ENCODE data around the gene PLCB1. TPM values are rescaled to one million over a fixed set of nuclear protein-coding genes. Genes with fewer than 3 reads are reported as not detected.
A peak's percentile ranks its signal among the peaks of the same experiment; 100 is the strongest.
"Not testable (repeated sequence)": the region's sequence is repeated elsewhere in the genome, so short reads cannot be mapped to it uniquely, and the experiment has no call there.

Gene PLCB1
- polyA plus RNA-seq, 3 donors from 2014 or later = 11.0 to 20.4 (median 12.6) TPM

GRCh38 chr20:8635048-8635572 is 503.0 kb downstream of the PLCB1 start:
- no peaks in the 10 kb centered on the region for H3K9me3 Mint-ChIP-seq
- no peaks in the 10 kb centered on the region for H3K27me3 Mint-ChIP-seq (ENCODE audit: low read depth in 3 of 3)
- no peak for DNase-seq
- H3K4me3 Mint-ChIP-seq = no peak overlapping the region
- H3K27ac Mint-ChIP-seq = no peak overlapping the region
- H3K4me1 Mint-ChIP-seq = peaks cover 5 to 8% of the 10 kb centered on the region in 2 donors
- peaks cover 0 to 14% (median 4%) of the 10 kb centered on the region in 3 donors for H3K36me3 Mint-ChIP-seq

- H3K27me3 Mint-ChIP-seq (ENCODE audit: low read depth in 3 of 3) = no peaks in the 10 kb centered on the region
- no peak overlapping the region for H3K27ac Mint-ChIP-seq
- no peak overlapping the region for H3K4me3 Mint-ChIP-seq
- H3K4me1 Mint-ChIP-seq = peaks cover 8% of the 10 kb centered on the region in 2 donors
- no peaks in the 10 kb centered on the region for H3K9me3 Mint-ChIP-seq
- peaks cover 0 to 14% (median 4%) of the 10 kb centered on the region in 3 donors for H3K36me3 Mint-ChIP-seq
- no peak for DNase-seq
Observed at GRCh38 chr20:8635837-8636236, 503.8 kb downstream of the PLCB1 start.

GRCh38 chr20:8639112-8639778 is 507.2 kb downstream of the PLCB1 start:
- H3K9me3 Mint-ChIP-seq = no peaks in the 10 kb centered on the region
- H3K4me3 Mint-ChIP-seq = no peak overlapping the region
- H3K27ac Mint-ChIP-seq = no peak overlapping the region
- H3K27me3 Mint-ChIP-seq (ENCODE audit: low read depth in 3 of 3) = no peaks in the 10 kb centered on the region
- peaks cover 5 to 7% (median 6%) of the 10 kb centered on the region in 3 donors for H3K36me3 Mint-ChIP-seq
- DNase-seq = no peak
- H3K4me1 Mint-ChIP-seq = peaks cover 2 to 21% of the 10 kb centered on the region in 2 donors

DNA sequence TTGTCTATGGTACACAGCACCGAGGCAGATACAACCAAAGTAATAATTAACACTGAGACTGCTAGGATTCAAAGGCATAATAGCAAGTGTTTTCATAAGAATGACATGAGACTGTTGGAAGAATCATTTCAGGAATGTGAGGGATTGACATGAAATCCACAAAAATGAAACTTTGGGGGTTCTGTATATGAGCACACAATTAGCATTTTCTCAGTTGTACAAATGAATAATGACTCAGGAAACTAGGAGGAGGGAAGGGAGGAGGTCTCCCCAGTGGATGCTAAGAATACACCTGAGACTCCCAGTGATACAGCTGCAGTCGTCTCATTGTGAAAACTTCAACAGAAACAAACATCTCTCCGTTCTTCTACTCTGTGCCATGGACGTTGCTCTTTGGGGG is 508.4 kb downstream of the PLCB1 start:
- no peaks in the 10 kb centered on the region for H3K9me3 Mint-ChIP-seq
- H3K27ac Mint-ChIP-seq = no peak overlapping the region
- H3K27me3 Mint-ChIP-seq (ENCODE audit: low read depth in 3 of 3) = no peaks in the 10 kb centered on the region
- DNase-seq = no peak
- H3K36me3 Mint-ChIP-seq = peaks cover 6 to 10% (median 8%) of the 10 kb centered on the region in 3 donors
- peaks cover 2 to 24% of the 10 kb centered on the region in 2 donors for H3K4me1 Mint-ChIP-seq
- no peak overlapping the region for H3K4me3 Mint-ChIP-seq

GRCh38 chr20:8642247-8642646 is 510.2 kb downstream of the PLCB1 start:
- no peak for DNase-seq
- H3K4me3 Mint-ChIP-seq = no peak overlapping the region
- H3K9me3 Mint-ChIP-seq = no peaks in the 10 kb centered on the region
- peaks cover 5 to 29% of the 10 kb centered on the region in 2 donors for H3K4me1 Mint-ChIP-seq
- no peak overlapping the region for H3K27ac Mint-ChIP-seq
- H3K27me3 Mint-ChIP-seq (ENCODE audit: low read depth in 3 of 3) = no peaks in the 10 kb centered on the region
- H3K36me3 Mint-ChIP-seq = peaks cover 18 to 22% (median 20%) of the 10 kb centered on the region in 3 donors

DNA sequence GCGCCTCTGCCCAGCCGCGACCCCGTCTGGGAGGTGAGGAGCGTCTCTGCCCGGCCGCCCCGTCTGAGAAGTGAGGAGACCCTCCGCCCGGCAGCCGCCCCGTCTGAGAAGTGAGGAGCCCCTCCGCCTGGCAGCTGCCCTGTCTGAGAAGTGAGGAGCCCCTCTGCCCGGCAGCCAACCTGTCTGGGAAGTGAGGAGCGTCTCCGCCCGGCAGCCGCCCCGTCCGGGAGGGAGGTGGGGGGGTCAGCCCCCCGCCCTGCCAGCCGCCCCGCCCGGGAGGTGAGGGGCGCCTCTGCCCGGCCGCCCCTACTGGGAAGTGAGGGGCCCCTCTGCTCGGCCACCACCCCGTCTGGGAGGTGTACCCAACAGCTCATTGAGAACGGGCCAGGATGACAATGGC is 512.4 kb downstream of the PLCB1 start:
- H3K9me3 Mint-ChIP-seq; H3K27me3 Mint-ChIP-seq (ENCODE audit: low read depth in 3 of 3); H3K4me3 Mint-ChIP-seq; DNase-seq; H3K27ac Mint-ChIP-seq: not testable (repeated sequence)
- Mint-ChIP-seq H3K36me3 (peaks cover 27 to 31% (median 30%) of the 10 kb centered on the region in 3 donors), H3K4me1 (peaks cover 15 to 39% of the 10 kb centered on the region in 2 donors)

GRCh38 chr20:8645326-8645725 is 513.3 kb downstream of the PLCB1 start:
- Mint-ChIP-seq H3K27ac (peak overlapping the region in 1 of 6 donors; percentile 29), H3K27me3 (ENCODE audit: low read depth in 3 of 3) (no peaks in the 10 kb centered on the region), H3K4me3 (no peak overlapping the region), H3K9me3 (no peaks in the 10 kb centered on the region), H3K36me3 (peaks cover 28 to 33% (median 32%) of the 10 kb centered on the region in 3 donors), H3K4me1 (peaks cover 15 to 36% of the 10 kb centered on the region in 2 donors)
- DNase-seq = no peak

GRCh38 chr20:8646033-8646441 is 514.0 kb downstream of the PLCB1 start:
- H3K4me1 Mint-ChIP-seq = peaks cover 15 to 31% of the 10 kb centered on the region in 2 donors
- no peak overlapping the region for H3K27ac Mint-ChIP-seq
- no peak for DNase-seq
- H3K9me3 Mint-ChIP-seq = no peaks in the 10 kb centered on the region
- no peaks in the 10 kb centered on the region for H3K27me3 Mint-ChIP-seq (ENCODE audit: low read depth in 3 of 3)
- no peak overlapping the region for H3K4me3 Mint-ChIP-seq
- peaks cover 28 to 33% (median 32%) of the 10 kb centered on the region in 3 donors for H3K36me3 Mint-ChIP-seq

DNA sequence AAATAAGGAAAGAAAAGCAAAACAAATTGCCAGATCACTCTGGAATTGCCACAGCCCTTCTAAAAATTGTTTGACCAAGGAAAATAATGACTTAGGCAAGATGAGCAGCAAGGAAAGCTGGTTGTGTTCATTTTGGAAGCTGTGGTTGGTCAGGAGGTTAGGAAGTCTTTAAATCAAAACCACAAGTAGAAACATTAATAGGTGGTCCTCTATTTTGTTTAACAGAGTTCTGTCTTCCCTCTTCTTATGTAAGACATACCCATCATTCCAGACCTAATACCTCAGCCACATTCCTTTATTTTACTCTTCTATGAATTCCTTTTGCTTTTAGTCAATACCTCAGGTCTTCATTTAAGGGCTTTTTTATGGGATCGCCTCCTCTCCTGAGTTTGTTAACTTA is 514.6 kb downstream of the PLCB1 start:
- DNase-seq = no peak
- peaks cover 15 to 27% of the 10 kb centered on the region in 2 donors for H3K4me1 Mint-ChIP-seq
- no peak overlapping the region for H3K4me3 Mint-ChIP-seq
- H3K36me3 Mint-ChIP-seq = peaks cover 28 to 37% (median 36%) of the 10 kb centered on the region in 3 donors
- H3K27ac Mint-ChIP-seq = no peak overlapping the region
- no peaks in the 10 kb centered on the region for H3K9me3 Mint-ChIP-seq
- H3K27me3 Mint-ChIP-seq (ENCODE audit: low read depth in 3 of 3) = no peaks in the 10 kb centered on the region

DNA sequence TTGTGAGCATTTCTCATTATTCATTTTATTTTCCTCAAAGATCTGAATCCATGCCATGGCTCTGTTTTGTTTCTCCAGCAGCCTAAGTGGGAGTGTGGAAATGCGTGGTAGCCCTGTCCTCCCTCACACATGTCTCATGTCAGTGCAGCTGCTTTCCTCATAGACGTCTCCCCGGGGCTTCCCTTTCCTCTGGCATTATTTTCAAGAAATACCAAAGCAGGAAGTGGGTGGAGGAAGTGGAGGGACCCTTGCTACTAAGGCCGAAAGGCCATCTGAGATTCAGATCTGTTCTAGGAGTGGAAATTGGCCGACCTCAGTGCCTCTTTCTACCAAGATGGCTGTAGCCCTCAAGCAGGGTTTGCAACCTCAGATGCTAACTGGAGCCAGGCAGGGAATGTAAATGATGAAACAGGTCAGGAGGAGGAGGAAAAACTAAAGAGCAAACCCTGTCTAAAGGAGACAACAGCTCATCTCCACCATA is 515.9 kb downstream of the PLCB1 start:
- H3K9me3 Mint-ChIP-seq = no peaks in the 10 kb centered on the region
- no peaks in the 10 kb centered on the region for H3K27me3 Mint-ChIP-seq (ENCODE audit: low read depth in 3 of 3)
- H3K27ac Mint-ChIP-seq = peak overlapping the region in 3 of 6 donors; percentile 18 to 61 (median 47)
- no peak for DNase-seq
- peaks cover 28 to 36% (median 36%) of the 10 kb centered on the region in 3 donors for H3K36me3 Mint-ChIP-seq
- H3K4me1 Mint-ChIP-seq = peaks cover 15 to 26% of the 10 kb centered on the region in 2 donors
- no peak overlapping the region for H3K4me3 Mint-ChIP-seq

GRCh38 chr20:8648466-8648865 is 516.4 kb downstream of the PLCB1 start:
- no peaks in the 10 kb centered on the region for H3K9me3 Mint-ChIP-seq
- peaks cover 15 to 21% of the 10 kb centered on the region in 2 donors for H3K4me1 Mint-ChIP-seq
- DNase-seq = no peak
- no peak overlapping the region for H3K4me3 Mint-ChIP-seq
- peaks cover 28 to 32% (median 31%) of the 10 kb centered on the region in 3 donors for H3K36me3 Mint-ChIP-seq
- peak overlapping the region in 1 of 6 donors; percentile 61 for H3K27ac Mint-ChIP-seq
- no peaks in the 10 kb centered on the region for H3K27me3 Mint-ChIP-seq (ENCODE audit: low read depth in 3 of 3)

- H3K36me3 Mint-ChIP-seq = peaks cover 9 to 15% (median 14%) of the 10 kb centered on the region in 3 donors
- peaks cover 10 to 14% of the 10 kb centered on the region in 2 donors for H3K4me1 Mint-ChIP-seq
- no peak for DNase-seq
- no peak overlapping the region for H3K4me3 Mint-ChIP-seq
- no peaks in the 10 kb centered on the region for H3K9me3 Mint-ChIP-seq
- H3K27me3 Mint-ChIP-seq (ENCODE audit: low read depth in 3 of 3) = no peaks in the 10 kb centered on the region
- no peak overlapping the region for H3K27ac Mint-ChIP-seq
Observed at GRCh38 chr20:8652396-8652795, 520.3 kb downstream of the PLCB1 start.

- H3K27ac Mint-ChIP-seq = no peak overlapping the region
Observed at GRCh38 chr20:8654486-8654885, 522.4 kb downstream of the PLCB1 start.

GRCh38 chr20:8656335-8656734 is 524.3 kb downstream of the PLCB1 start:
- no peak for DNase-seq
- Mint-ChIP-seq H3K27me3 (ENCODE audit: low read depth in 3 of 3) (peaks cover 0 to 7% (median 3%) of the 10 kb centered on the region in 3 donors), H3K27ac (no peak overlapping the region), H3K4me1 (peaks cover 0 to 5% of the 10 kb centered on the region in 2 donors), H3K36me3 (peaks cover 0 to 13% (median 4%) of the 10 kb centered on the region in 3 donors), H3K4me3 (no peak overlapping the region), H3K9me3 (no peaks in the 10 kb centered on the region)

More at GRCh38 chr20:8654486-8654885, 522.4 kb downstream of the PLCB1 start:
- DNase-seq = no peak
- Mint-ChIP-seq H3K27me3 (ENCODE audit: low read depth in 3 of 3) (no peaks in the 10 kb centered on the region), H3K9me3 (no peaks in the 10 kb centered on the region), H3K4me3 (no peak overlapping the region), H3K36me3 (peaks cover under 1 to 10% (median 5%) of the 10 kb centered on the region in 3 donors), H3K4me1 (peaks cover 0 to 5% of the 10 kb centered on the region in 2 donors)
